H1 (cell line): ENCODE measurements around the gene CLDN6. TPM values are rescaled to one million over a fixed set of nuclear protein-coding genes. Genes with fewer than 3 reads are reported as not detected.

Source experiments
- CEBPB ChIP-seq: IDR thresholded peaks from 2 replicates; pipeline ENCODE4 v1.6.1; 2012; ENCODE audit warnings: low read depth, low read length
- CHD2 ChIP-seq: IDR thresholded peaks from 2 replicates; pipeline ENCODE4 v1.6.1; 2012; ENCODE audit warnings: low read length, improper control_type of control experiment
- CREB1 ChIP-seq: IDR thresholded peaks from 2 replicates; pipeline ENCODE4 v1.6.1; 2012; ENCODE audit warnings: inconsistent platforms
- EGR1 ChIP-seq: IDR thresholded peaks from 2 replicates; pipeline ENCODE4 v1.6.1; 2011; ENCODE audit warnings: low read depth, low read length, borderline replicate concordance
- GTF2F1 ChIP-seq: IDR thresholded peaks from 2 replicates; pipeline ENCODE4 v1.6.1; 2012; ENCODE audit warnings: low read depth, low read length, improper control_type of control experiment, borderline replicate concordance
- HDAC2 ChIP-seq, 2 experiments: fragments of 300-600 bp in 1 of 2; sonication (generic) in 1 of 2; IDR thresholded peaks; 2 replicates each; pipeline ENCODE4 v1.6.1; 2011 to 2012; ENCODE audit warnings: low read depth in 2 of 2, low read length in 2 of 2, mild to moderate bottlenecking in 2 of 2, moderate library complexity in 2 of 2, borderline replicate concordance in 1 of 2, inconsistent platforms in 1 of 2
- HDAC6 ChIP-seq: IDR thresholded peaks from one replicate; pipeline ENCODE4 v1.7.1; 2012; ENCODE audit warnings: low read depth, mild to moderate bottlenecking, inconsistent platforms, low read length, moderate library complexity
- JUND ChIP-seq: IDR thresholded peaks from 2 replicates; pipeline ENCODE4 v1.6.1; 2011; ENCODE audit warnings: mild to moderate bottlenecking, improper control_type of control experiment, low read length
- KDM4A ChIP-seq: IDR thresholded peaks from one replicate; pipeline ENCODE4 v1.7.1; 2012; ENCODE audit warnings: low read depth, mild to moderate bottlenecking, moderate library complexity, low read length, inconsistent platforms; ENCODE audit not compliant: severe bottlenecking
- NRF1 ChIP-seq: IDR thresholded peaks from 2 replicates; pipeline ENCODE4 v1.6.1; 2011; ENCODE audit warnings: mild to moderate bottlenecking, low read depth, low read length, improper control_type of control experiment
- RAD21 ChIP-seq, 2 experiments: IDR thresholded peaks in 1 of 2; conservative IDR thresholded peaks in 1 of 2; 2 replicates each; pipeline ENCODE4 v1.6.1; 2011; ENCODE audit warnings: low read depth in 2 of 2, low read length in 2 of 2, improper control_type of control experiment in 1 of 2, inconsistent platforms in 1 of 2, mild to moderate bottlenecking in 1 of 2, moderate library complexity in 1 of 2
- RFX5 ChIP-seq: IDR thresholded peaks from 2 replicates; pipeline ENCODE4 v1.6.1; 2011; ENCODE audit warnings: low read depth, low read length, improper control_type of control experiment, borderline replicate concordance
- SP2 ChIP-seq: IDR thresholded peaks from 2 replicates; pipeline ENCODE4 v1.6.1; 2012; ENCODE audit warnings: mild to moderate bottlenecking, low read length, inconsistent platforms
- SP4 ChIP-seq: IDR thresholded peaks from 2 replicates; pipeline ENCODE4 v1.6.1; 2012; ENCODE audit warnings: low read length, inconsistent platforms
- SRF ChIP-seq: IDR thresholded peaks from 2 replicates; pipeline ENCODE4 v1.6.1; 2011; ENCODE audit warnings: mild to moderate bottlenecking, low read depth, low read length, moderate library complexity
- SUZ12 ChIP-seq: fragments of 200-600 bp; sonication (generic); IDR thresholded peaks from 2 replicates; pipeline ENCODE4 v1.6.1; 2012; ENCODE audit warnings: mild to moderate bottlenecking, inconsistent platforms, low read length, moderate library complexity, mixed read lengths
- TAF1 ChIP-seq: IDR thresholded peaks from 2 replicates; pipeline ENCODE4 v1.6.1; 2011; ENCODE audit warnings: mild to moderate bottlenecking, low read depth, low read length
- TAF7 ChIP-seq: optimal IDR thresholded peaks from 2 replicates; pipeline ENCODE3; 2011; ENCODE audit warnings: low read depth, mild to moderate bottlenecking, inconsistent platforms, low read length, moderate library complexity, borderline replicate concordance
- TCF12 ChIP-seq: IDR thresholded peaks from 2 replicates; pipeline ENCODE4 v1.6.1; 2011; ENCODE audit warnings: low read depth, mild to moderate bottlenecking, low read length
- polyA plus RNA-seq, 7 experiments: library from polyadenylated mRNA; depleted of rRNA in 3 of 7; stranded (reverse) in 5 of 7; unstranded in 2 of 7; fragments of >200 nt in 5 of 7; fragments of 200-250 nt in 2 of 7; gene quantifications; 1 replicate in 5 of 7; 2 replicates in 1 of 7; 4 replicates in 1 of 7; pipeline versions ENCODE4 v1.2.1 to v1.2.3, GENCODE V29; 2011 to 2013; ENCODE audit warnings: missing spikeins in 2 of 7, mixed read lengths in 2 of 7
- total RNA-seq: library from RNA; stranded (reverse); fragmentation: NEBNext Ultra II Directional; extraction: Animal tissue kit (Norgen Biotek cat#: 25700); gene quantifications from 2 replicates; pipeline ENCODE4 v1.2.1, GENCODE V29; 2021
- TF ChIP-seq, protein P1 (sequence below), 3 experiments: IDR thresholded peaks; 1 replicate in 2 of 3; 2 replicates in 1 of 3; pipeline versions ENCODE4 v1.5.1 to v1.6.1; 2011; ENCODE audit warnings: low read length in 3 of 3, mild to moderate bottlenecking in 3 of 3, inconsistent platforms in 2 of 3, low read depth in 1 of 3, moderate library complexity in 1 of 3; ENCODE audit not compliant: insufficient read depth in 1 of 3; ENCODE audit errors: control extremely low read depth in 1 of 3

CLDN6 gene
- total and polyA plus RNA-seq, 2 of the 8 experiments (the other 6 are each of a cell fraction or from before 2014, with no cell fraction given), result 747 to 1,115 TPM

DNA sequence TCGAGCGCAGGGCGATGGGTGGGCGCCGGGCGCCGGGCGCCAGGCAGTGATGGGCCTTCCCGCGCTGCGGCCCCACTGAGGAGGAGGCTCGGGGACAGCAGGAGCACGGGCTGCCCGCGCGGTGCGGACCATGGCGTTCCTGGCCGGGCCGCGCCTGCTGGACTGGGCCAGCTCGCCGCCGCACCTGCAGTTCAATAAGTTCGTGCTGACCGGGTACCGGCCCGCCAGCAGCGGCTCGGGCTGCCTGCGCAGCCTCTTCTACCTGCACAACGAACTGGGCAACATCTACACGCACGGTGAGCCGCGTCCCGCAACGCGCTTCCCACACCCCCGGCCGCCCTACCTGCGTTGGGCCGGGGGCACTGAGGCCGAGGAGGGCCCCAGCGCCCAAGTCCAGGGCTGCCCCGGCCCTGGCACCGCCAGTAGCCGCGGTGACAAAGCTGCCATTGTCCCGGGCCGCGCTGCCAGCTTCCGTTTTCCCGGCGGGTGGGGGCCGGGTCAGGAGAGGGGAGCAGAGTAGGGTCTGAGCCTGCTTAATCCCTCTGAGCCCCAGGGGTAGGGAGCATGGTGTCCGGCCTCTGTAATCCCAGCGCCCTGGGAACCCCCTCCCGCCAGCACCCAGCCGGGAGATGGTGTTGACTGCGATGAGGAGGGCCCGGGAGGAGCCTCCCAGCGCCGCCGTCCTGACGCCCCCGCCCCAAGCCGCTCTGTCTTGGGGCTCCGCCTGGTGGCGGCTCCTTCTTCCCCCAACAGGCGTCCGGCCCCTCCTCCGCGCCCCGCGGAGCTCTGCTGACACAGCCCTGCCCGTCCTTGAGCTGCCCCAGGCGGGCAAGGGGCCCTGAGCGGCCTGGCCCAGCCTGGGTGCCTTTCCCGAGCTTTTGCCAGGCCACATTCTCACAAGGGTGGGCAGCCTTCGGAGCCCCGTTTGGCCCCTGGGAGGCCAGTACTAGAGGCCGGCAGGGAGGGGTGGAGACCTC is 48.1 kb downstream of the CLDN6 start (continued):
- no peak for TF ChIP-seq HDAC6
- TF ChIP-seq GTF2F1, result no peak
- TF ChIP-seq TAF1, result peak; percentile 59
- no peak for TF ChIP-seq NRF1
- no peak for TF ChIP-seq SUZ12
- TF ChIP-seq SP4, result no peak
- TF ChIP-seq KDM4A, result no peak
- TF ChIP-seq RFX5, result no peak
- TF ChIP-seq CEBPB, result no peak
- TF ChIP-seq CREB1, result no peak
- TF ChIP-seq, protein P1, sequence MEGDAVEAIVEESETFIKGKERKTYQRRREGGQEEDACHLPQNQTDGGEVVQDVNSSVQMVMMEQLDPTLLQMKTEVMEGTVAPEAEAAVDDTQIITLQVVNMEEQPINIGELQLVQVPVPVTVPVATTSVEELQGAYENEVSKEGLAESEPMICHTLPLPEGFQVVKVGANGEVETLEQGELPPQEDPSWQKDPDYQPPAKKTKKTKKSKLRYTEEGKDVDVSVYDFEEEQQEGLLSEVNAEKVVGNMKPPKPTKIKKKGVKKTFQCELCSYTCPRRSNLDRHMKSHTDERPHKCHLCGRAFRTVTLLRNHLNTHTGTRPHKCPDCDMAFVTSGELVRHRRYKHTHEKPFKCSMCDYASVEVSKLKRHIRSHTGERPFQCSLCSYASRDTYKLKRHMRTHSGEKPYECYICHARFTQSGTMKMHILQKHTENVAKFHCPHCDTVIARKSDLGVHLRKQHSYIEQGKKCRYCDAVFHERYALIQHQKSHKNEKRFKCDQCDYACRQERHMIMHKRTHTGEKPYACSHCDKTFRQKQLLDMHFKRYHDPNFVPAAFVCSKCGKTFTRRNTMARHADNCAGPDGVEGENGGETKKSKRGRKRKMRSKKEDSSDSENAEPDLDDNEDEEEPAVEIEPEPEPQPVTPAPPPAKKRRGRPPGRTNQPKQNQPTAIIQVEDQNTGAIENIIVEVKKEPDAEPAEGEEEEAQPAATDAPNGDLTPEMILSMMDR (IDR thresholded peaks at IDR 0.05; ENCODE audit: control extremely low read depth in 1 of 3, insufficient read depth in 1 of 3, low read depth in 1 of 3, low read length in 3 of 3), result peak in 2 of 3 experiments; percentile 61 to 69; a peak in 3 of 4 replicates
- TF ChIP-seq HDAC2 (IDR thresholded peaks at IDR 0.05; ENCODE audit: borderline replicate concordance in 1 of 2, low read depth in 2 of 2, low read length in 2 of 2), result no peak; a peak in 1 of 4 replicates
- no peak for TF ChIP-seq SP2
- peak; percentile 96 for TF ChIP-seq EGR1
- no peak for TF ChIP-seq SRF
- TF ChIP-seq CHD2, result no peak
- TF ChIP-seq RAD21 (IDR thresholded peaks at IDR 0.05 in 1 of 2, conservative IDR thresholded peaks at IDR 0.05 in 1 of 2; ENCODE audit: low read depth in 2 of 2, low read length in 2 of 2), result peak; percentile 28 to 43; a peak in 2 of 4 replicates
- TF ChIP-seq TAF7, result peak; percentile 56
- no peak for TF ChIP-seq TCF12
- no peak for TF ChIP-seq JUND
